ENCODE data around the gene VAX1.

DNA sequence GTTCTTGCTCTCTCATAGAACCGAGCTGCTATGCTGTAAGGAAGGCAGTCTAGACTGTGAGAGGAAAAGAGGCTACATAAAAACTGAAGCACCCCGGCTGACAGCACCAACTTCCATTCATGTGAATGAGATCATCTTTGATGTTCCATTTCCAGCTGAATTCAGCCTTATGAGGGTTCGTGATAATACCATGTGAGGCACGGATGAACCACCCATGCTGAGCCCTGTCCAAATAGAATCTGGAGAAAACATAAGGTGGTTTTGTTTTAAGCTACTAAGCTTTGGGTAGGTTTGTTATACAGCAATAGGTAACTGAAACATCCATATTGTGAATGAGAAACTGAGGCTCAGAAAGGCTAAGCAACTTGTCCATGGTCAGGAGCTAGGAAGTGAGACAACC lies 6.9 kb upstream of the VAX1 start:
- TF ChIP-seq, protein P1, sequence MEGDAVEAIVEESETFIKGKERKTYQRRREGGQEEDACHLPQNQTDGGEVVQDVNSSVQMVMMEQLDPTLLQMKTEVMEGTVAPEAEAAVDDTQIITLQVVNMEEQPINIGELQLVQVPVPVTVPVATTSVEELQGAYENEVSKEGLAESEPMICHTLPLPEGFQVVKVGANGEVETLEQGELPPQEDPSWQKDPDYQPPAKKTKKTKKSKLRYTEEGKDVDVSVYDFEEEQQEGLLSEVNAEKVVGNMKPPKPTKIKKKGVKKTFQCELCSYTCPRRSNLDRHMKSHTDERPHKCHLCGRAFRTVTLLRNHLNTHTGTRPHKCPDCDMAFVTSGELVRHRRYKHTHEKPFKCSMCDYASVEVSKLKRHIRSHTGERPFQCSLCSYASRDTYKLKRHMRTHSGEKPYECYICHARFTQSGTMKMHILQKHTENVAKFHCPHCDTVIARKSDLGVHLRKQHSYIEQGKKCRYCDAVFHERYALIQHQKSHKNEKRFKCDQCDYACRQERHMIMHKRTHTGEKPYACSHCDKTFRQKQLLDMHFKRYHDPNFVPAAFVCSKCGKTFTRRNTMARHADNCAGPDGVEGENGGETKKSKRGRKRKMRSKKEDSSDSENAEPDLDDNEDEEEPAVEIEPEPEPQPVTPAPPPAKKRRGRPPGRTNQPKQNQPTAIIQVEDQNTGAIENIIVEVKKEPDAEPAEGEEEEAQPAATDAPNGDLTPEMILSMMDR (IDR thresholded peaks at IDR 0.05 in 8 of 11, conservative IDR thresholded peaks at IDR 0.05 in 3 of 11), result no peak
- TF ChIP-seq POLR2AphosphoS5 (IDR thresholded peaks at IDR 0.05), result no peak
- no peak for TF ChIP-seq POLR2A (IDR thresholded peaks at IDR 0.05)
